H9 (cell line): ENCODE measurements around the gene SLC24A3. TPM values are rescaled to one million over a fixed set of nuclear protein-coding genes. Genes with fewer than 3 reads are reported as not detected.

Experiments
- DNase-seq: peaks from one replicate; pipeline ENCODE4 v3.0.0-alpha.2; 2017
- H2AFZ ChIP-seq: one replicate; pipeline ENCODE4 v1.6.1; 2013; ENCODE audit warnings: mild to moderate bottlenecking, low read length, control low read depth, moderate library complexity
- H2AK5ac ChIP-seq: 2 replicates; pipeline ENCODE4 v1.6.1; 2013; ENCODE audit warnings: low read length, control low read depth, mixed read lengths; ENCODE audit not compliant: insufficient read length
- H2BK120ac ChIP-seq: one replicate; pipeline ENCODE4 v1.6.1; 2013; ENCODE audit warnings: low read depth, mild to moderate bottlenecking, low read length, control low read depth, inconsistent platforms; ENCODE audit not compliant: poor library complexity, severe bottlenecking
- H2BK12ac ChIP-seq: 2 replicates; pipeline ENCODE4 v1.6.1; 2013; ENCODE audit warnings: low read length, control low read depth, mixed read lengths, low read depth; ENCODE audit not compliant: insufficient read length
- H2BK15ac ChIP-seq: 2 replicates; pipeline ENCODE4 v1.6.1; 2013; ENCODE audit warnings: low read depth, low read length, control low read depth
- H2BK20ac ChIP-seq: one replicate; pipeline ENCODE4 v1.6.1; 2013; ENCODE audit warnings: low read depth, mild to moderate bottlenecking, low read length, control low read depth, inconsistent platforms; ENCODE audit not compliant: poor library complexity, severe bottlenecking
- H2BK5ac ChIP-seq: 2 replicates; pipeline ENCODE4 v1.6.1; 2013; ENCODE audit warnings: low read length, control low read depth, mixed read lengths; ENCODE audit not compliant: insufficient read length
- H3K14ac ChIP-seq: 2 replicates; pipeline ENCODE4 v1.6.1; 2013; ENCODE audit warnings: low read length, control low read depth; ENCODE audit not compliant: insufficient read depth
- H3K18ac ChIP-seq: 2 replicates; pipeline ENCODE4 v1.6.1; 2013; ENCODE audit warnings: low read depth, mild to moderate bottlenecking, mixed read lengths, low read length, control low read depth; ENCODE audit not compliant: insufficient read length
- H3K23ac ChIP-seq: 2 replicates; pipeline ENCODE4 v1.6.1; 2013; ENCODE audit warnings: low read length, control low read depth, mixed read lengths, low read depth; ENCODE audit not compliant: insufficient read length
- H3K23me2 ChIP-seq: 2 replicates; pipeline ENCODE4 v1.6.1; 2013; ENCODE audit warnings: low read depth, mild to moderate bottlenecking, mixed read lengths, low read length, control low read depth; ENCODE audit not compliant: insufficient read length, poor library complexity, severe bottlenecking
- H3K27ac ChIP-seq: 2 replicates; pipeline ENCODE4 v1.5.1; 2013; ENCODE audit warnings: low read length, control low read depth, mixed read lengths, low read depth; ENCODE audit not compliant: insufficient read length
- H3K27me3 ChIP-seq: 2 replicates; pipeline ENCODE4 v1.6.1; 2013; ENCODE audit warnings: low read length, control low read depth, inconsistent platforms; ENCODE audit not compliant: insufficient read depth
- H3K4ac ChIP-seq: 2 replicates; pipeline ENCODE4 v1.6.1; 2013; ENCODE audit warnings: low read depth, mild to moderate bottlenecking, control low read depth, inconsistent platforms, low read length, moderate library complexity
- H3K4me1 ChIP-seq: 2 replicates; pipeline ENCODE4 v1.6.1; 2013; ENCODE audit warnings: low read length, control low read depth, inconsistent platforms; ENCODE audit not compliant: insufficient read depth
- H3K4me2 ChIP-seq: 2 replicates; pipeline ENCODE4 v1.6.1; 2013; ENCODE audit warnings: low read length, control low read depth, mixed read lengths; ENCODE audit not compliant: insufficient read length, insufficient read depth
- H3K56ac ChIP-seq: 2 replicates; pipeline ENCODE4 v1.6.1; 2013; ENCODE audit warnings: low read depth, mild to moderate bottlenecking, mixed read lengths, low read length, control low read depth; ENCODE audit not compliant: insufficient read length
- H3K79me1 ChIP-seq: 2 replicates; pipeline ENCODE4 v1.6.1; 2013; ENCODE audit warnings: low read depth, mild to moderate bottlenecking, moderate library complexity, low read length, control low read depth, inconsistent platforms; ENCODE audit not compliant: insufficient read depth, poor library complexity, severe bottlenecking
- H3K79me2 ChIP-seq: 2 replicates; pipeline ENCODE4 v1.6.1; 2013; ENCODE audit warnings: low read length, control low read depth, inconsistent platforms; ENCODE audit not compliant: insufficient read depth
- H3K9ac ChIP-seq: 2 replicates; pipeline ENCODE4 v1.6.1; 2013; ENCODE audit warnings: low read length, control low read depth, mixed read lengths; ENCODE audit not compliant: insufficient read length; ENCODE audit errors: extremely low read depth
- H3K9me3 ChIP-seq: one replicate; pipeline ENCODE4 v1.6.1; 2013; ENCODE audit warnings: low read depth, low read length, inconsistent platforms; ENCODE audit not compliant: control insufficient read depth
- H3T11ph ChIP-seq: one replicate; pipeline ENCODE4 v1.6.1; 2013; ENCODE audit warnings: mild to moderate bottlenecking, low read length, control low read depth, inconsistent platforms
- H4K20me1 ChIP-seq: one replicate; pipeline ENCODE4 v1.6.1; 2013; ENCODE audit not compliant: control insufficient read depth, insufficient read length, insufficient read depth
- H4K5ac ChIP-seq: 2 replicates; pipeline ENCODE4 v1.6.1; 2013; ENCODE audit warnings: low read depth, mild to moderate bottlenecking, mixed read lengths, low read length, control low read depth; ENCODE audit not compliant: insufficient read length
- H4K8ac ChIP-seq: replicated peaks from 2 replicates; pipeline ENCODE4 v1.6.1; 2013; ENCODE audit warnings: low read length, control low read depth, mixed read lengths, low read depth; ENCODE audit not compliant: insufficient read length
- H4K91ac ChIP-seq: 2 replicates; pipeline ENCODE4 v1.6.1; 2013; ENCODE audit warnings: low read depth, mild to moderate bottlenecking, moderate library complexity, mixed read lengths, low read length, control low read depth; ENCODE audit not compliant: insufficient read length
- H3K27ac Mint-ChIP-seq, 3 experiments: 2 replicates in 2 of 3; 3 replicates in 1 of 3; pipeline ENCODE4 v1.8.0; 2020 to 2021; ENCODE audit warnings: mixed read lengths in 3 of 3, mild to moderate bottlenecking in 1 of 3, moderate library complexity in 1 of 3
- H3K27me3 Mint-ChIP-seq: 2 replicates; pipeline ENCODE4 v1.8.0; 2021; ENCODE audit warnings: low read depth, mild to moderate bottlenecking, moderate library complexity, mixed read lengths
- H3K36me3 Mint-ChIP-seq, 3 experiments: 2 replicates in 2 of 3; 3 replicates in 1 of 3; pipeline ENCODE4 v1.8.0; 2020 to 2021; ENCODE audit warnings: low read depth in 3 of 3, mixed read lengths in 3 of 3; ENCODE audit not compliant: insufficient read depth in 1 of 3
- H3K4me1 Mint-ChIP-seq, 2 experiments: 2 replicates each; pipeline ENCODE4 v1.8.0; 2020; ENCODE audit warnings: mixed read lengths in 2 of 2
- H3K4me3 Mint-ChIP-seq, 2 experiments: 2 replicates in 1 of 2; 3 replicates in 1 of 2; pipeline ENCODE4 v1.8.0; 2020 to 2021; ENCODE audit warnings: mild to moderate bottlenecking in 2 of 2, mixed read lengths in 2 of 2, moderate library complexity in 1 of 2
- H3K9me3 Mint-ChIP-seq, 2 experiments: 2 replicates in 1 of 2; 3 replicates in 1 of 2; pipeline ENCODE4 v1.8.0; 2020; ENCODE audit warnings: mild to moderate bottlenecking in 2 of 2, mixed read lengths in 2 of 2, moderate library complexity in 1 of 2
- CTCF ChIP-seq: fragments of 200-600 bp; sonication (generic); conservative IDR thresholded peaks from 3 replicates; pipeline ENCODE4 v1.8.0; 2021; ENCODE audit warnings: antibody characterized with exemption, mild to moderate bottlenecking
- WGBS: extraction: QIAGEN DNeasy Blood & Tissue Kit; methylation state at CpG from one replicate; pipeline ENCODE4 v1.1.7; 2013; ENCODE audit warnings: missing lambda C conversion rate, low lambda C conversion rate, mixed read lengths; ENCODE audit not compliant: insufficient read length; ENCODE audit errors: extremely low coverage; 5-methylcytosine and 5-hydroxymethylcytosine counted together
- total RNA-seq: library from RNA; stranded (reverse); gene quantifications from 2 replicates; pipeline ENCODE4 v1.2.1, GENCODE V29; 2021

Gene SLC24A3
- total RNA-seq, 1 experiment from 2014 or later = 0.83 TPM

DNA sequence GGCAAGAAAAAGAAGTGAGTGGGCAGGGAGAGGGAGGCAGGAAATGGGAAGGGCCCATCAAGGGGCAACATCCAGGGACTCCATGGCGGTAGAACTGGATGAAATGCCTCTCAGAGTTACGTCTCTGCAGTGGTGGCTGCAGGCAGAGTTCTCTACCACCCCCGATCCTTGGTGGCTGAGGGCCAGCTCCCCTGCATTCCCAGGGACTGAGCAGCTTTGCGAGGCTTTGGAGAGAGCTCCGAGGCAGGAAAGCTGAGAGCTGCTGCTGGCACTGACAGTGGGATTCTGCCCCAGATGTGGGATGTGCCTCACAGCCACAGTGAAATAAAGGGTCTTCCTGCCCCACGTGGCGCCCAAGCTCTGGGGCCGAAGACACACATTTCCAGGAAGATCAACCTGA lies 236.6 kb downstream of the SLC24A3 start:
- no peaks in the 10 kb centered on the region for H3K23me2 ChIP-seq
- no peak overlapping the region for H3K4ac ChIP-seq
- no peak overlapping the region for H3K14ac ChIP-seq
- H3K9me3 Mint-ChIP-seq = no peaks in the 10 kb centered on the region
- H2BK15ac ChIP-seq = no peak overlapping the region
- no peak overlapping the region for H3K27ac ChIP-seq
- H3K4me3 Mint-ChIP-seq = no peak overlapping the region
- H3K36me3 Mint-ChIP-seq = no peaks in the 10 kb centered on the region
- no peak overlapping the region for H2AK5ac ChIP-seq
- no peaks in the 10 kb centered on the region for H4K20me1 ChIP-seq
- no peaks in the 10 kb centered on the region; the same call in 1 of the 2 replicates for H3K4me1 ChIP-seq
- H2AFZ ChIP-seq = no peak overlapping the region
- no peak overlapping the region for H3K56ac ChIP-seq
- no peak overlapping the region for H3K4me2 ChIP-seq
- H2BK12ac ChIP-seq = no peak overlapping the region
- H2BK5ac ChIP-seq = no peak overlapping the region
- WGBS = no CpG with 5 or more reads among the region's 8 CpGs
- no peak overlapping the region for H3T11ph ChIP-seq
- no peaks in the 10 kb centered on the region for H3K27me3 ChIP-seq
- H3K27me3 Mint-ChIP-seq = peaks cover 3% of the 10 kb centered on the region
- no peak overlapping the region for H2BK20ac ChIP-seq
- no peaks in the 10 kb centered on the region for H3K79me1 ChIP-seq
- no peaks in the 10 kb centered on the region for H3K9me3 ChIP-seq
- H3K18ac ChIP-seq = no peak overlapping the region
- peaks cover 5 to 6% of the 10 kb centered on the region in 2 experiments for H3K4me1 Mint-ChIP-seq
- H4K8ac ChIP-seq = no peak overlapping the region
- no peak overlapping the region for H3K27ac Mint-ChIP-seq
- no peak overlapping the region for H4K91ac ChIP-seq
- DNase-seq = no peak
- H3K9ac ChIP-seq = no peak overlapping the region
- H3K79me2 ChIP-seq = no peaks in the 10 kb centered on the region
- no peak overlapping the region for H3K23ac ChIP-seq
- TF ChIP-seq CTCF = no peak
- H4K5ac ChIP-seq = no peak overlapping the region
- no peak overlapping the region for H2BK120ac ChIP-seq
